Epidermal melanocyte (primary cell): ENCODE measurements around the gene TGM3.

ENCODE experiments used
- DNase-seq: peaks from one replicate; pipeline ENCODE4 v3.0.0; 2011; ENCODE audit warnings: low spot score; ENCODE audit not compliant: insufficient read length

Gene TGM3

DNA sequence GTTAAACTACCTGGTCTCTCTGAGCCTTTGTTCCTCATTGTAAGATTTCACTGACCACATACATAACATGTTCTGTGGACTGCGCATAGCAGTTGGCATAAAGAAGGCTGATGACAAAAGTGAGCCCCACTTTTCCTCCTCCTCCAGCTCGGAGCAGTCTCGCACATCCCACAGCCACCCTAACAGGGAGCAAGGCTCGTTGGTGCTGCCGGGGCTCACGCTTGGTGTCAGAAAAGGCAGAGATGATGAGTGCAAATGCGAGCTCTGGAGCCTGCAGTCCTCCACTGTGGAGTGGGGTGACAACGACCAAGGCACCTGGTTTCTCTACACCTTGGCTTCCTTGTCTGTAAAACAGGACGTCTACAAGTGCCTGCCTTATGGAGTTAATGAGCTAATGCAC is 9.7 kb downstream of the TGM3 start:
- no peak for DNase-seq

DNA sequence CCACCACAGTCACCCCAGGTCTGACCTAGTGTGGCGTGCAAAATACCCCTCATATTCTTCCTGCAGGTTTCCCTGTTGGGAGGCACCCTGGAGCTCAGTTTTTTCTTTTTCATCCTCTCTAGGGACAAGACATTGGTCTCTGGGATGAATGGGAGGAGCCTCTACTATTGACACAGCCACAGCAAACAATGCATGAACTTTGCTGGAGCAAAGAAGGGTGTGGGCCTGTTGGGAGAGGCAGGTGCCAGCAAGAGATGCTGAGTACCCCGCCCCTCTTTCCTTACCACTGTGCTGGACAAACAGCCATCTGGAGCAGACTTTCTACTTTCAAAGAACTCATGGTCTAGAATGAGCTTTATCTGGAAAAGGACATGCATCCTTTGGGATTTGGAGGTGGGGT is 10.1 kb downstream of the TGM3 start:
- DNase-seq = no peak

DNA sequence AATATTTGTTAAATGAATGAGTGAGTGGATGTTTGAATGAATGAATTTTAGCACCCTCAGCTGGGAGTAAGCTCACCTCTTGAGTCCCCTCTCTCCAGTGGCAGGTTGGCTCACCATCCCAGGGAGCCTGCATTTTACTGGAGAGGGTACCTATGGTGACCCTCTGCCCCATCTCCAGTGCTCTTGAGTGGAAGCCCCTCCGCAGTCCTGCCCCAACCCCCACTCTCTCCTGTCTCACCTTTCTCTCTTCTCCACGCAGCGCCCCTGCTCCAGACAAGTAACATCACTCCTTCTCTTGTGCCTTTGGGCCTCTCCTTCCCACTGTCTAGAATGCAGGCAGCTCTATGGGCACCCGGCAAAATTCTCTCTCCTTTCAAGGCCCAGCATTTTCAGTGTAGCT is 11.3 kb downstream of the TGM3 start:
- DNase-seq = no peak

DNA sequence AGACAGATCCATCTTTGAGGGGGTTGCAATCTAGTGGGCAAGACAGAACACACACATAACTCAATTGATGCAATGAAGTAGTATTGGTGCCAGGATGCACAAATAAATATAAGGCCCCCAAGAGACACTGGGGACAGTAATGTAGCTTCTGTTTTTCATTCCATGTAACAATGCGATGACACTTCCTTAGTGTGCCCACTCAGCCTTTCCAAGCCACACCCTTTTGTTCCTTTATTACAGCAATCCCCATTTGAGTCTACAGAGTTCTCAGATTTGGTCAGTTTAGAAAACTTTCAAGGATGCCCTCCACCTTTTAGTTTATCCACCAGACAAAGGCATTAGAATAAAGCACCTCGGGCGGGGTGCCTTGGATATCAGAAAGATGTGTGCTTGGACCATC is 15.5 kb downstream of the TGM3 start:
- no peak for DNase-seq

DNA sequence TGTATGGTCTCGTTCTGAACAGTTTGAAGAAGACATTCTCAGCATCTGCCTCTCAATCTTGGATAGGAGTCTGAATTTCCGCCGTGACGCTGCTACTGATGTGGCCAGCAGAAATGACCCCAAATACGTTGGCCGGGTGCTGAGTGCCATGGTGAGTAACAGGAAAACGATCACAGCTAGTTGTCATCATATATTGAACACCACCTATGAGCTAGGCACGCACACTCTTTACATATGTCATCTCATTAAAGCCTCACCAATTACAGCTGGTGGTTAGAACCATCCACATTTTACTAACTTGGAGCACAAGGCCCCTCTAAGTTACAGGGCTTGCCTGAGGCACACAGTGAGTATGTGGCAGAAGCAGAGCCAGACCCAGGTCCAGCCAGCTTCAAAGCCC is 17.1 kb downstream of the TGM3 start:
- no peak for DNase-seq

DNA sequence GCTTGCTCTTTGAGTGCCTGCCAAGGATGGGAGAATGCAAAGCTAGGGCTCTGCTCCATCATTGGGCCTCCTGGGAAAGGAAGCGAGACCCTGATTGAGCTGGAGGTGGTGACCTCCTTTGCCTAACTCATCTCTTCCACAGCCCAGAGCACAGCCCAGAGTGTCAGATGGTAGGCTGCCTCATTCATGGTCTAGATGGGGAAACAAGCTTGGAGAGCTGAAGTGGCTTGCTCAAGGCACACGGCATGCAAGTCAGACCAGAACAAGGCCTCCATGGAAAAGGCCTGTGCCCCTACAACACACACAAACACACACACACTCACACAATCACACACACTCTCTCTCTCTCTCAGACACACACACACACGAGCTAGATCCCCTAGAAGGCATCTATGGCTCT is 17.5 kb downstream of the TGM3 start:
- DNase-seq = no peak

DNA sequence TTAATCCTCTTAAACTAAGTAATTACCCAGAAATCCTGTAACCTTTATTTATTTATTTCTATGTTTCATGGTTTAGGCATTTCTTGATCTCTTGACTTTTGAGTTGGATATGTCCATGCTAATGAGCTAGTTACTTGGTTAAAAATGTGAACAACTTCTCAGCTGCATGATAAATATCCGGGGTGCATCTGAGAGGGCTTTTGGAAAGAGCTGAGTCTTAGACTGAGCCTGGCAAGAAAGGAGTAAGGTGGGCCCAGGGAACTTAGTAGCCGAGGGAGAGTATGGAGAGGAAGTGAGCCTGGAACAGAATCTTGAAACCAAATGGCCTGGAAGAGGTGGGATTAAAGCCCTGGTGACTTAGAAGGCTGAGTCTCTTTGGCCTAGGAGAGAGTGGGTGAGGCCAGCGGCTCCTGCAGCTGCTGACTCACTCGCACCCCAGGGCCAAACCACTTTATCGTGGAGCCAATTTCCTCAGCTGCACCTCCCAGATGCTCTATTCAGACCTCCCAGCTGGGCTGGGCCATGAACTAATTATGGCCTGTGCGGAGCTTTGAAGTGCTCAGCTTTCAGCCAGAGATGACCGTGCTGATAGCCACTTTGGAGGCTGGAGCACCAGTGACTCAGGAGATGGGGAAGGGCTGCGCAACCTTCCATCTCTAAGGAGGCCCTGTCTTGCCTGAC is 19.1 kb downstream of the TGM3 start:
- DNase-seq = no peak

DNA sequence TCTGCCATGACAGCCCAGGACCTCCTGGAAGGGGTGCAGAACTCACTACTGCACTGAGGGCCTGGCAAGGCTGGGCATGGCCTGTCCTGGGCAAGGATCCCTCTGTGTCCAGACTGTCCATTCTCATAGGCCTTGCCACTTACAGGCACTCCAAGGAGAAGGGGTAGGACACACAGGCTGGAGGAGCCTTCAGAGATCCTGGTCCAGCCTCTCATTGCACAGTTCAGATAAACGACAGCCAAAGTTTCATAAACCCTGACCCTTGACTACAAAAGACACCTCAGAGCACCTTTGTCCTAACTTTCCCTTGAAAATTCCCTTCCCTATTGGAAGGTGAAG is 19.6 kb downstream of the TGM3 start:
- no peak for DNase-seq

DNA sequence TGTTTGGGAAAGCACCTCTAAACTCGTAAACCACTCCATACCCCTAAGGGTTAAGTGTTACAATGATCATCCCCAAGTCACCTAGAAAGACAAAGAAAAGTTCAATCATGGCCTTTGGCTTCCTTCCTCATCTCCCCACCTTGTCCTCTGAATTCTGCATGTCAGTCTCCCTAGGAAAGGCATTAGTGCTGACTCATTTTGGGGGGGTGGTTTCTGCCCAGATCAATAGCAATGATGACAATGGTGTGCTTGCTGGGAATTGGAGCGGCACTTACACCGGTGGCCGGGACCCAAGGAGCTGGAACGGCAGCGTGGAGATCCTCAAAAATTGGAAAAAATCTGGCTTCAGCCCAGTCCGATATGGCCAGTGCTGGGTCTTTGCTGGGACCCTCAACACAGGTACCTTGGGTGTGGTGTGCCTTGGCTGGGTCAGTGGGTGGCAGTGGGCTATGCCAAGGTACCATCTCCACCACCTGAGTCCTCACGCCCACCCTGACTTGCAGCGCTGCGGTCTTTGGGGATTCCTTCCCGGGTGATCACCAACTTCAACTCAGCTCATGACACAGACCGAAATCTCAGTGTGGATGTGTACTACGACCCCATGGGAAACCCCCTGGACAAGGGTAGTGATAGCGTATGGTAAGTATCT is 21.2 kb downstream of the TGM3 start:
- no peak for DNase-seq

DNA sequence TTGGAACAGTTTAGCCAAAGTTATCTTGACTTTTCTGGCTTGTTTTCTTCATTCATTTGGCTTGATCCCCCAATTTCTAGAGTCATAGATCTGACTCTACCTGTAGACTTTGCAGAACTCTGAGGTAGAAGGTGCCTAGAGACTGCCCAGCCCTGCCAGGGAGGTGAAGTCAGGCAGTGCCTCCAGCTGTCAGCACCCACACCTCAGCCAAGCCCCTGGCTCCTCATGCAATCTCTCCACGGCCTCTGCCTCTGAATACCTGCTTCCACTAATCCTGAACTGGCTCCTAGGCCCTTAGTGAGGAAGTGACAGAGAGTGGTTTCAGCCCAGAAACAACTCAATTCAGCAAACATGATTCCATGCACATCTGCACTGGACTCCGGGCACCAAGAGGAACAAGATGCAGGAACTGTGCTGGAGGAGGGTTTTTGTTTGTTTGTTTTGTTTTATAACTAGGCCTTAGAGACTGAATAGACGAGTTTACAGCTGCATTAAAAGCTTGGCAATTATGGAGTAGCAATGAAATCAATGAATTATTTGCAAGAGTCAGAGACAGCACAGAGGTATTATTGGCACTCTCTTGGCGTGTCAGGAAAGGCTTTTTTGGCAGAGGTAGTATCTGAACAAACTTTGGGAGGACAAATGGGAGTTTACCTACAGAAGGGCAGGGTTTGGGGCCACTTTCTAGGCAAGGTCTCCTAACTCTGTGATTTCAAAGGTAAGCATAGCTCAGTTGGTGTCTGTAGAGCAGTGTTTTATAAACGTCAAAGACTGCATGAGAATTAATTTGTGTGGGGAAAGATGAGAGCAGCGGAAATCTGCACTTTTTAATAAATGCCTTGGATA is 25.2 kb downstream of the TGM3 start:
- no peak for DNase-seq

DNA sequence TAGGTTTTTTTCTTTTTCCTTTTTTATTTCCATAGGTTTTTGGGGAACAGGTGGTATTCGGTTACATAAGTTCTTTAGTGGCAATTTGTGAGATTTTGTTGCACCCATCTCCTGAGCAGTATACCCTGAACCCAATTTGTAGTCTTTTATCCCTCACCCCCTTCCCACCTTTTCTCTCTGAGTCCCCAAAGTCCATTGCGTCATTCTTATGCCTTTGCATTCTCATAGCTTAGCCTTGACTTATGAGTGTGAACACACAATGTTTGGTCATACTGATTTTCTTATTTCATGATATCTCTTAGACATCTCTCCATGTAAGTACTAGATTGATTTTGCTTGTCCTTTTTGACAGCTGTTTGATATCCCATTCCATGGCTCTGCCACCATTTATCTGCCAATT is 27.2 kb downstream of the TGM3 start:
- DNase-seq = no peak

DNA sequence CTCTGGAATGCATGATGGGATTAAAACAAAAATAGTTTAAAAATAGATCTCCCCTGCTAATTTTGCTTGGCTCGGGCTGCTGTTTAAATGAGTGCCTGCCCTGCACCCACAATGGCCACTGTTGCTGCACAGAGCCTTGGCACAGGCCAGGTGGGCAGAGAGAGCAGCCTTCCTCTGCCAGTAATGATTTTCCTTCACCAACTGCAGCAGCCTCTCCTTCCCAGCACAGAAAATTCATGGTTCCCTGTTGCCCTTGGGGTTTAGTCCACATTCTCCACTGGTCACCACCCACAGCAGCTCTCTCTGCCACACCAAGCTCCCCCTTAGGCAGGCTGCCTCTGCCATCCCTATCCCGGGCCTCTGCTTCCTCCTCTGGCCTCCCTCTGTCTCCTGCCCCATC is 30.2 kb downstream of the TGM3 start:
- no peak for DNase-seq

DNA sequence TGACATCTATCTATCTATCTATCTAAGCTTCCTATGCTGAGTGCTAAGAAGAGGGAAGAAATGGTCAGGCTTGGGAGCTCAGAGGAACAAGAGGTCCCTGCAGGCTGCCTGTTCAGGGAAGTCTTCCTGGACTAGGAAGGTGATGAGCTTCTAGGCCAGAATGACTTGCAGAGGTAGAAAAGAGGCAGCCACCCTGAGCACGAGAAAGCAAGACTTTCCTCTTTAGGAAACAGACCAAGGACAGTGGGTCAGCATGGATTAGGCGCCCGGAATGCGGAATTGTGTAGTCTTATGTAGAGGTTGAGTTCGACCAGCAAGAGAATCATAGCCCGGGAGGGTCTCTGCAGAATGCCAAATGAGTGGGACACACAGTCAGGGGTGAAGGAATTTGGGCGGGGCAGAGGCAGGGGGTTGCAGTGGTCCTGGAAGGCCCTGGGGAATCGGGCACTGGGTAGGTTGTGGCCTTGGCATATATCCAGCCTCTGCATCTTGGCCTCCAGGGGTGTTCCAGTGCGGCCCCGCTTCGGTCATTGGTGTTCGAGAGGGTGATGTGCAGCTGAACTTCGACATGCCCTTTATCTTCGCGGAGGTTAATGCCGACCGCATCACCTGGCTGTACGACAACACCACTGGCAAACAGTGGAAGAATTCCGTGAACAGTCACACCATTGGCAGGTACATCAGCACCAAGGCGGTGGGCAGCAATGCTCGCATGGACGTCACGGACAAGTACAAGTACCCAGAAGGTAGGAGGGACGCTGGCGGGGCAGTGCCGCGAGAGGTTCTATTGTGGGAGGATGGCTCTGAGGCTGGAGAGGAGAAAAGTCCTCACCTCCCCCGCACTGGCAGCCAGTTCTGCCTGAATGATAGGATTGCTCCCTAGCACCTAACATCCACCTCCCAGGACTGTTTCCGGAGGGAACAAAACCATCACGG is 32.1 kb downstream of the TGM3 start:
- DNase-seq = no peak

DNA sequence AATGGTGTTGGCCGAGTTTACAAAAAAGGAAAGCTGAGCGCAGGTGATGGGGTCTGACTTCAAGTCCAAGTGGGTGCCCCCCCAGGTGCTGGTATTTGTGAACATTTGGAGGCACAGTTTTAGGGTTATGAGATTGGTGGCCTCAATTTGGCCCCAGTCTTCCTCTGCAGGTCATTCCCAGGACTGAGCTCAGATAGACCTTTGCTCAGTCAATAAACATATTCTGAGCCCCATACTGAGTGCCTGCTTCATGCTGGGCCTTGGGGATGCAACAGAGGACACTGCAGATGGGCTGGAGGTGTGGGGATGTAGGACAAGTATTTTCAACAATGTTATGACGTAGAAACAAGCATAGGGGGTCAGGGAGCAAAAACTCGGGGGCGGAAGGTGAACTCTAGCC is 33.5 kb downstream of the TGM3 start:
- no peak for DNase-seq

DNA sequence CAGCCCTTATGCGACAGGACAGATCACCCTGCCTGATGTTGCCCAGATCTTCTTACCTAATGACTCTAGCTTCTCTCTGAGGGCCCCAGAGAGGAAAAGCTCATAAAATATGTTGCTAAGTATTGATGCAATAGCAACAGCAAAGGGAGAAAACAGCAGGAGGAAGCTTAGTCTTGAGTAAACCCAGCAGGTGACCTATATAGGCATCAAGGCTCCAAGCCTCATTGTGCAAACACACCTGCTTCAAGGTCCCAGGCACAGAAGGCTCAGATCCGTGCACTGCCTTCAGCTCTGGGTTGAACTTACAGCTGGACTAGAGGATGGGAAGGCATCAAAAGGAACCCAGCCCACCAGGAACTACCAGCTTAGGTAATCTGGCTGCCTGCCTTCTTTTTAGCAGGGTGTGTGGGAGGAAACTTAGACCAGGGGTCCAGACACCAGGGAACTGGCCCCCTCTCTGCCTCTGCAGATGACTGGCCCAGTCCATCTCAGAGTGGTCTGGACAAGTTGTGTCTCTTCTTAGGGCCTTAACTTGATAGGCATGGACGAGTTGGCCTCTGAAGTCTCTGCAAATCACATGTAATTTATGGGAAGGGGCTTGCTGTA is 34.4 kb downstream of the TGM3 start:
- no peak for DNase-seq

DNA sequence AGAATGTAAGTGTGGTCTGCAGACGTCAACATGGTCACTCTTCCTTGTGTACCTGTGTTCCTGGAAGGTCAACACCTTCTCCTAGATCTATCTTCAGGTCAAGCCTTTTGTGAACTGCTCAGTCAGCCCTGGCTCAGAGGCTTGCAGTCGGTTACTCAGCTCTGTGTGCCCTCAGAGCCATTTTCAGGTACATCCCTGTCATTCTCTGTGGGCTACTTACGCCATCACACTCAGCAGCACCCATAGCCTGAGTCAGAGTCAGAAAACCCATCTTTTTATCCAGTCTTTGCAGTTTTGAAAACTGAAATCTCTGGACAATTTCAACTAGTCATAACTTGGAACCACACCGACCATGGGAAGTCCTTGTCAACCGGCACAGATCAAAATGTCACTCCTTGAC is 35.3 kb downstream of the TGM3 start:
- DNase-seq = no peak

DNA sequence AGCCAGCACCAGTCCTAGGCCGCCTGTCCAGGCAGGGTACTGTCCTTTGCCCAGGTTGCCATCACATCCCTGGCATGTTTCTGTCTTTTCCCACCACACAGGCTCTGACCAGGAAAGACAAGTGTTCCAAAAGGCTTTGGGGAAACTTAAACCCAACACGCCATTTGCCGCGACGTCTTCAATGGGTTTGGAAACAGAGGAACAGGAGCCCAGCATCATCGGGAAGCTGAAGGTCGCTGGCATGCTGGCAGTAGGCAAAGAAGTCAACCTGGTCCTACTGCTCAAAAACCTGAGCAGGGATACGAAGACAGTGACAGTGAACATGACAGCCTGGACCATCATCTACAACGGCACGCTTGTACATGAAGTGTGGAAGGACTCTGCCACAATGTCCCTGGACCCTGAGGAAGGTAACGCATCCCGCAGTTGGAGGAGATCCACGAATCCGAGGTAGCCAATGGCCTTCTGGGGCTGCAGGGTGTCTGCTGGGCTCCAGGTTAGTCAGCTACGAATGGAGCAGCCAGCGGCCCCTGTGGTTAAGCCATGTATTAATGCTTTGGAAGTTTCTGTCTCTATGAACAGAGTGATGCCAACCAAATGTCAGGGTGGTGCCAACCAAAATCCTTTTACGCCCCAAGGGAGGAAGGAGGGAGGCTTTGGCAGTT is 36.2 kb downstream of the TGM3 start:
- no peak for DNase-seq

DNA sequence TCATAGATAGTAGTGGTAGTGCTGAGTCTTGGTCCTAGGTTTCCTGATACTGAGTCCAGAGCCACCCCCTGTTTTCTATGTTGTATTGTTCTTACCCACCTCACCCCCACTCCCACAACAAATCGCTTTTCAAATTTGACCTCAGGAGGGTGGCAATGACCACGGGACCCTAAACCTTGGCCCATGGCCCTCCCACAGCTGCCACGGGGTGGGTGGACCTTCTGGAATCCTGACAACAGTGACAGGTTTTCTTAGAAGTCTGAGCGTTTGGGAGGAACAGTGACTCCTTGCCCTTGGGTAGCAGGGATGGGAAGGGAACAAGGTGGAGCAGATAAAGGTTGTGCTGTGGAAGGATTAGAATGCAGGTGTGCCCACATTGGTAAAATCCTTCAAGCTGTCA is 36.9 kb downstream of the TGM3 start:
- DNase-seq = no peak

DNA sequence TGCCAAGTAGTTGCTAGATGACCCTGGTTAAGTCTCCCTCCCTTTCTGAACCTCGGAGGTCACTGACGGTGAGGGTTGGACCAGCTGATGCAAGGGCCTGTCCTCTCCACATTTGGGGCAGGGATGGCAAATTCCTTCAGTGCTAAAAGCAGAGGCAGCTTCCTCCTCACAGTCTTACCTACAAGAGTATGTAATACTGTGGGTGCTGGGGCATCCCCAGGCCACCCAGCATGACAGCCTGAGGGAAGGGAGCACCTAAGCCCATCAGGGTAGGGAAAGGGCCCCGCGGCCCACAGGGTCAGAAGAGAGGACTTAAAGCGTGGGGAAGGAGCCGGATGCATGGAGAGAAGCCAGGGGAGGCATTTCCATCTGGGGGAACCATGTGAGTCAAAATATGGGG is 38.0 kb downstream of the TGM3 start:
- no peak for DNase-seq

DNA sequence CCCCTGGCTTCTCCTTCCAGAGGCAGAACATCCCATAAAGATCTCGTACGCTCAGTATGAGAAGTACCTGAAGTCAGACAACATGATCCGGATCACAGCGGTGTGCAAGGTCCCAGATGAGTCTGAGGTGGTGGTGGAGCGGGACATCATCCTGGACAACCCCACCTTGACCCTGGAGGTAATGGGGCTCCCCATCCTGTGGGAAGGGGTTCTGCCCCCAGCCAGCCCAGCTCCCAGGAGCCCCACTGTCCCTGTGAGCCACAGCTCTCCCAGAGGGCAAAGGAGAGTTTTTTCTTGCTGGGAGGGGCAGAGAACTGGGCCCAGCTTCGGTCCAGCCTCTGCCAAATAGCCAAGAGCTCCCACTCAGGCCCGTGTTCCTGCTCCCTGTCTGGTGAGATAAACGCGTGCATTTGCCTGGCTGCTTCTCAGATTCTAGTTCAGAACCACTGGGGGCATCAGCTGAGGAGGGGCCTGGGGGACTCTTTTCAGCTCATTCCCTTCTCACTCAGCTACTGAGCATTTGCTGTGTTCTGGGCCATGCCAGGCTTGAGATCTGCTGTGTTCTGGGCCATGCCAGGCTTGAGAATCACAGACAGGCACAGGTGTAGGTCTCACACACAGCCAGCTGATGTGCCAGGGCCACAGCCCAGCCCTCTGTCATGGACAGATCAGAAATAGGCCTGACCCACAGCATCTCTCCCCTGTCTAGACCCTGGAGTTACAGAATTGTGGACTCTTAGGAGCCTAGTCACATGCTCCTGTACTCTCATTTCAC is 39.5 kb downstream of the TGM3 start:
- no peak for DNase-seq
